ENCODE results near the gene IGF2BP2.

IGF2BP2 gene

DNA sequence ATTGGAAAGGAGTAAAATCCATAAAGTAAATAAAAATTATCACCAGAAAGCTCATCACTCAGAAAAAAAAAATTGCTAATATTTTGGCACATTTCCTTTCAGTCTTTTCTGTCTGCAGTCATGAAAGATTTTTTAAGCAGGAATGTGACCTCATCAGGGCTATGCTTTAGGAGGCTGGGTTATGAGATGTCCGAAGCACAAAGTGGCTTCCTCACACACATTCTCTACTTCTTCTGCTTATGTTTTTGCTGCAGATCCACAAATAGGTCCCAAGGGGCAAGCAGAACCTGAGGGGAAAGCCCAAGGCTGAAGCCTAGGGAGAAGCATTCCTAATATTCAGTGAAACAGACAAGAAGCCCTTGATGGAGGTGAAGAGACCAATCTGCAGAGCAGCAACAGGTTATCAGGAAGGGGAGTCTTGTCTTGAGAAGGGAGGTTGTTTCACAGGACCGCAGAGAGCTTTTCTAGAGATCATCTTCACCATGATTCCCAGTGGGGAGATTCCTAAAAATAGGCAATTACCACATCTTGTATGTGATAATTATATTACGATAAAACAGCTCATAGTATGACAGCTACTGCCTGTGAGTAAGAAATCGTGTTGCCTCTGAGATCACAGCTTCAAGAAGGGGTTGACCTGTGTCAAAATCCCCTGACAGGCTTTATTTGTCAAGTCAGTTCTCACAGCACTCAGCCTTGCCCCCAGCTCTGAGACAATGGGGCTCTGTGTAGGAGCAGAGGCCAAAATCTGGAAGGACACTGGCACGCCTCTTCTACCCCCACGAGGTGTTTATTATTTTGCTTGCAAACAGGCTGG, 60.5 kb downstream of the IGF2BP2 start:
- DNase-seq: peak; percentile 50 to 77

DNA sequence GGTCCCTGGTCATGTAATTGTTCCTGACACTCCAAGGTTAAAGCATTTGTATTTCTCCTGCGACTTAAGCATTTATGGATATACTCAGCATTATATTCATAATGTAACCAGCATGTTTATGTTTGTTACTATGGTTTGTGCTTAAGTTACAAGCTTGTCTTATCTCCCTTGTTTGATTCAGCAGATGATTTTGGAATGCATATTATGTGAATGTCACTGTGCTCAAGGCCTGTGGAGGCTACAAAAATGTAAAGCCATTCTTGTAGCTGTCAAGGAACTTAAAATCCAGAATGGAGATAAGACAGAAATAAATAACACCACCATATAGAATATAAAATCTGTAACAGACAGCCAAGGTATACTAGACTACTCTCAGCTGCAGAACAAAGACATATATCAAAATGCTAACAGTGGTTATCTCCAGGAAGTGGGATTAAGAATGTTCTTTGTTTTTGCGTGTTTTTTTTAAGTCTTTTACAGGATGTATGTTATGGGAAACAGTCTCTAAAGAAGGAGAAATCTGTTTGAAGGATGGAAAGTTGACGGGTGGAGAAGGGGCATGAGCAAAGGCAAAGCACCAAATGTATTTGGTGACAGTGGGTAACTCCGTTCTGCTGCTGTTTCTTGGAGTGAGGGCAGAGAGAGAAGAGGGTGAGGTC, 61.4 kb downstream of the IGF2BP2 start:
- no peak for DNase-seq

GRCh38 chr3:185760550-185760949, 64.3 kb downstream of the IGF2BP2 start:
- no peak for DNase-seq

GRCh38 chr3:185760088-185760487, 64.8 kb downstream of the IGF2BP2 start:
- no peak for DNase-seq

DNA sequence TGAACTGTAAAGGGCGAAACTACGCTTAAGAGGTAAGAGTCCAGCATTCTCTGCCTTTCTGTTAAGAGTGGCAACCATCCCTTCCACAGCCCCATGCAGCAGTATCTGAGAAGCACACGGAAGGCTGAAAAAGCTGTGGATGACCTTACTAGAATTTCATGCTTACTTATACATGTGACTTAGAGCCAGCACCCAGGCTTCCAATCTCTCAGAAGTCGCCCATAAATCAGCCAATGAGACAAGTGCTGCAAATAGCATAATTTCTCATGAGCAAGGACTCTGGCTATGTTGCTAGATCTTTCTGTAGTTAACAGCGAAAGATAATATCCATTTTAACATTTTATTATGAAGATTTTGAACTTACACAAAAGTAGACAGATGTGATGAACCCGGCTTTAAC, 65.3 kb downstream of the IGF2BP2 start:
- DNase-seq: no peak

GRCh38 chr3:185758912-185759311, 65.9 kb downstream of the IGF2BP2 start:
- no peak for DNase-seq

- DNase-seq: no peak
These were observed 67.7 kb downstream of the IGF2BP2 start for GRCh38 chr3:185757176-185757575.

DNA sequence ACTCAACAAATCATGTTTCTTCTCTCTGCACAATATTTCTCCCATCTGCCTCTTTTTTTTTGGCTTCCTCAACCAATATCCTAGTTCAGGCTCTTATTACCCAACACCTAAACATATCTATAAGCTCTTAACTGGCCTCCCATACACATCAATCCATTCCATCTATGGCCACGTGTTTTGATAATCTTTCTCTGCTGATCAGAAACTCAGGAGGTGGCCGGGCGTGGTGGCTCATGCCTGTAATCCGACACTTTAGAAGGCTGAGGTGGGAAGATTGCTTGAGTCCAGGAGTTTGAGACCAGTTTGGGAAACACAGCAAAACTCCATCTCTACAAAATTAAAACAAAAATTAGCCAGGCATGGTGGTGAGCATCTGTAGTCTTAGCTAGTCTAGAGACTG, 68.4 kb downstream of the IGF2BP2 start:
- no peak for DNase-seq

- DNase-seq: no peak
These were observed 69.9 kb downstream of the IGF2BP2 start for GRCh38 chr3:185754920-185755319.

GRCh38 chr3:185753354-185753753, 71.5 kb downstream of the IGF2BP2 start:
- DNase-seq: no peak

DNA sequence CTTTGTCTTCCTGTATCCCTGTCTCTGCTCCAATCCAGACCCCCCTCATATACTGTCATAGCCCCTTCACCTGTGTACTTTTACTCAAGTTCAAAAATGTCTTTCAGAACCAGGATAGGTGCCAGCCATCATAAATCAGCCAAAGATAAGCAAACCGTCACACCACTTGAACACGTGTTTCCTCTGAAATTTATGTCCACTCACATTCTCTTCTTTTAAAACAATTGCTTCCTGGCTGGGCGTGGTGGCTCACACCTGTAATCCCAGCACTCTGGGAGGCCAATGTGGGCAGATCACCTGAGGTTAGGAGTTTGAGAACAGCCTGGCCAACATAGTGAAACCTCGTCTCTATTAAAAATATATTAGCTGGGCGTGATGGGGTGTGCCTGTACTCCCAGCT, 74.1 kb downstream of the IGF2BP2 start:
- DNase-seq: no peak

- no peak for DNase-seq
These were observed 74.8 kb downstream of the IGF2BP2 start for GRCh38 chr3:185750015-185750414.

- no peak for DNase-seq
These were observed 78.4 kb downstream of the IGF2BP2 start for GRCh38 chr3:185746470-185746869.

- DNase-seq: peak; percentile 59 to 79
These were observed 79.6 kb downstream of the IGF2BP2 start for GRCh38 chr3:185744997-185745843.

GRCh38 chr3:185741586-185741985, 83.3 kb downstream of the IGF2BP2 start:
- peak; percentile 51 to 87 for DNase-seq

- DNase-seq: no peak
These were observed 84.7 kb downstream of the IGF2BP2 start for GRCh38 chr3:185740133-185740532.

DNA sequence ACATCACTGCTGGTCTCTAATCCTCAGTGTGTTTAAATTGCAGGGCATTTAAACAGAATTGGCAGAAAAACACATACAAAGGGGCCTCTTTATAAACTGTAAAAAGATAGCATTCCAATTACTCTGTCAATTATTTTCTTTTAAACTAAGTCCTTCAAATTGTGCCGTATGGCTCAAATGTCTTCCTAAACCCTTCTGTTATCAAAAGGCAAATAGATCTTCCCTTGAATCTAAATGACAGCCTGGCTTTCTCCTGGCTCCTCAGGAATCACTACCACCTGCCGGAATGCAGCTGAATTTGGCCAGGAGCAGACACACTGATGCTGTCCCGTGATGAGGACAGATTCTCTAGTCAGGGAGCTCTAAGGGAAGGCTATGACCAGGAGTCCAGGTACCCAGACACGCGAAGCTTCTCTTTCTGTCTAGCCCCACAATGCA, 85.6 kb downstream of the IGF2BP2 start:
- DNase-seq: no peak

DNA sequence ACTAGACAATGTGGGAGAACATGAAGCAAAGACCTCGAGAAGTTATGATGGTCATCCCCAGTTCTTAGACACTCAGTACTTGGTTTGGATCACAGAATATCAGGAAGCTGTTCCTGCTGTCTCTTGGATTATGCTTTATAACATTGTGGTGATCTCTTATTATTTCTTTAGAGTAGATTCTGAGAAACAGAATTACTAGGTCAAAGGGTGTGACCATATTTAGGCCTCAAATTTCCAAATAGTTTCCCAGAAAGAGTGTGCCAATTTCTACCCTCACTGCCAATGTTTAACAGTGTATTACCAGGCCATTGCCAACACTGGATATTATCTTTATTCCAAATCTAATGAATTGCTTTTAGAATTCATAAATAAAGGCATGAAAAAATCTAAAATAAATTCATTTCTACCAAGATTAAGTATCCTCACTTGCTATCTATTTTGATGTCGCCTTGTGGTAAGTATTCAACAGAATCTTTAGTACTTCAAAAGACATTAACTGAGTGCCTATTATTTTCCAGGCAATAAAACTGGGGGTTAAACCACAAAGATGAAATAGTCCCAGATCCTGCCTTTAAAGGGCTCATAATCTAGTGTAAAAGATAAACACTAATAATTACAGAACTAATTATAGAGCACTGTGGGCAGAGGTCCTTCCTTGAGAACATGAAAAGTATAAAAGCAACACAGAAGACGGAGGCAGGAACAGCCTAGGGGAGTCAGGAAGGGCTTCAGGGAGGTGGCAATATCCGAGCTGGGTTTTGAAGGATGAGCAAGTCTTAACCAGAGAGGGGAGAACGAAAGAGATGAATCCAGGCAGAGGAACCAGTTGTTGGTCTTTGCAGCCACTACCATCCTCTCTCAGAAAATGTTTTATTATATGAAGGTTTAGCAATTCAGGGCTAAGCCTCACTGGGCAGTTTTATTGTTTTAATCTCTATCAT, 86.8 kb downstream of the IGF2BP2 start:
- DNase-seq: peak in 1 of 2 donors; percentile 35

GRCh38 chr3:185737020-185737419, 87.8 kb downstream of the IGF2BP2 start:
- no peak for DNase-seq

DNA sequence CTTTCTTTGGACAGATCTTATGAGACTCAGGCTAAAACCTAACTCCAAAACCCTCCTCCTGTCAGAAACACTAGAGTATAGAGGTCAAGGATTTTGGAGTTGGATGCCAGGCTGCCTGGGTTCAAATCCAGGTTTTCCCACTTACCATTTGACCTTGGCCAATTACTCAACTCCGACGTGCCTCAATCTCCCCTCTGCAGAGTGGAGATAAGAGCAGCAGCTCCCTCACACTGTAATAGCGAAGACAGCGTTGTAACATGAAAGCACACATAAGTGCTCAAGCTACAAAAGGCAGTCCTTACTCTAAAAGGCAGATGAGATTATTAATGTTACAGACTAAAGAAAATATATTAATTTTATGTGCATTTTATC, 90.1 kb downstream of the IGF2BP2 start:
- DNase-seq: no peak

DNA sequence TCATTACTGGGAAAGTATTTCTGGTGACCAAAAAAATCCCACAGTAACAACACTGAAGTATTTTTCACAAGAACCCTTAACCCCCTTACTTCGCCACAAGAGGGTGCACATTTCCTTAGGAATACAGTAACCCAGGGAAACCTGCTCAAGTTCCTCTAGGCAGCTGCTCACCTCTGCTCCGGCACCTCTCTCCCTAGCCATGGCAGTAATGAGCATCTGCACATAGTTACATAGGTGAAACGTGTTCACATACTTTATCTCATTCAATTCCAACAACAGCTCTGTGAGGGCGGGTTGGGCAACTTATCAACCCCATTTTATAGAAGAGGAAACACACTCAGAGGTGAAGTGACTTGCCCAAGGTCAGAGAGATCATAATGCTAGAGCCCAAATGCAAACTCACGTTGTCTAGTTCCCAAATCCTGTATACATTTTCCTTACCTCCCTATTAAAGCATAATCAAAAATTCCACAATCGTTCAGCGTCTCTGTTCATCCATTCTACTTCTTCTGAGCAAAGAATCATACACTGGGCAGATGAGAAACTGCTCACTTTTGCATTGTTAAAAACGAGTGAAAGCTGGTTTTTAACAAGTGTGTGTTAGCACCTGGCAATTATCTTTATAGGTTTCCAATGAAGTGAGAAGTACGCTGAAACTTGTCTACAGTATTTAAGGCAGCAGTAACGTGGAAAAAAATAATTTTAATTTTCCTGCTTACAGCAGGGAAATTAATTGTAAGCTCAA, 90.7 kb downstream of the IGF2BP2 start:
- peak; percentile 50 to 74 for DNase-seq

DNA sequence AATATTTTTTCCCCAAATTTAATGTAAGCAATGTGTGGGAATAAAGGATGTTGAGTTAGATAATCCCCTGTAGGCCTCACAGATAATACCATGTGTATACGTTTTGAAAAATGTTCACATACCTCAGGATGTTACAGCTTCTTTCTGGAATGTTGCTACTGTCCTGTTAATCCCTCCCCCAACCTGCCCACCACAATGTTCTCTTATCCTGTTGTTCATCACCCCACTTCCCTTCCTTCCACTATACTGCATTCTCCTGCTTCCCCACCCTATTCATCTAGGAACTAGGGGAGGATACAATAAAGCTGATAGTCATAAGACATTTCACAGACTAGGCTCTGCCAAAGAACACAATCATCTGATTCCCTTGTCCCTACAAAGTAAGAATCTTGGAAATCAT, 92.1 kb downstream of the IGF2BP2 start:
- no peak for DNase-seq

Data from inflammatory macrophage treated with lipopolysaccharide for 1 hour (primary cell).